CD14-positive monocyte (primary cell): ENCODE measurements around the gene ACP3. TPM values are rescaled to one million over a fixed set of nuclear protein-coding genes. Genes with fewer than 3 reads are reported as not detected.

ENCODE experiments used
- DNase-seq, 3 donors: peaks; one replicate each; pipeline ENCODE4 v3.0.0-alpha.2; 2011 to 2022
- H2AFZ ChIP-seq: 2 replicates; pipeline ENCODE4 v1.6.0; 2012; ENCODE audit warnings: mild to moderate bottlenecking, low read depth, low read length, inconsistent platforms; ENCODE audit not compliant: insufficient read depth, poor library complexity, severe bottlenecking
- H3K27ac ChIP-seq, 2 donors: 1 replicate in 1 of 2; 2 replicates in 1 of 2; pipeline ENCODE4 v1.5.1; 2012 to 2013; ENCODE audit warnings: low read length in 2 of 2, control low read depth in 1 of 2, inconsistent platforms in 1 of 2, low read depth in 1 of 2, mild to moderate bottlenecking in 1 of 2
- H3K27me3 ChIP-seq, 2 donors: one replicate each; pipeline versions ENCODE4 v1.6.0 to v1.6.1; 2011 to 2013; ENCODE audit warnings: low read length in 2 of 2; ENCODE audit not compliant: control insufficient read depth in 2 of 2, insufficient read depth in 2 of 2
- H3K36me3 ChIP-seq, 2 donors: replicated peaks in 1 of 2; 1 replicate in 1 of 2; 2 replicates in 1 of 2; pipeline versions ENCODE4 v1.5.1 to v1.6.1; 2012 to 2013; ENCODE audit warnings: low read length in 2 of 2, control low read depth in 1 of 2, inconsistent platforms in 1 of 2, mild to moderate bottlenecking in 1 of 2; ENCODE audit not compliant: insufficient read depth in 2 of 2, control insufficient read depth in 1 of 2
- H3K4me1 ChIP-seq, 2 donors: 1 replicate in 1 of 2; 2 replicates in 1 of 2; pipeline versions ENCODE4 v1.5.1 to v1.6.1; 2012 to 2013; ENCODE audit warnings: low read length in 2 of 2, control low read depth in 1 of 2, inconsistent platforms in 1 of 2, mild to moderate bottlenecking in 1 of 2, moderate library complexity in 1 of 2; ENCODE audit not compliant: insufficient read depth in 2 of 2, control insufficient read depth in 1 of 2
- H3K4me2 ChIP-seq: replicated peaks from 2 replicates; pipeline ENCODE3; 2012; ENCODE audit warnings: low read length, moderate library complexity, mild to moderate bottlenecking; ENCODE audit not compliant: poor library complexity, severe bottlenecking; ENCODE audit errors: extremely low read depth
- H3K4me3 ChIP-seq, 3 experiments: fragments of 200-600 bp in 1 of 3; sonication (generic) in 1 of 3; replicated peaks in 1 of 3; 1 replicate in 2 of 3; 2 replicates in 1 of 3; pipeline ENCODE4 v1.5.1; 2011 to 2013; ENCODE audit warnings: low read length in 3 of 3, mild to moderate bottlenecking in 3 of 3, control low read depth in 2 of 3, low read depth in 2 of 3, inconsistent platforms in 1 of 3, moderate library complexity in 1 of 3
- H3K79me2 ChIP-seq: 2 replicates; pipeline ENCODE4 v1.6.0; 2012; ENCODE audit warnings: mild to moderate bottlenecking, control low read depth, inconsistent platforms, low read length, moderate library complexity; ENCODE audit not compliant: insufficient read depth
- H3K9ac ChIP-seq: 2 replicates; pipeline ENCODE4 v1.6.0; 2017; ENCODE audit warnings: low read length, mild to moderate bottlenecking; ENCODE audit not compliant: insufficient read depth, poor library complexity, severe bottlenecking
- H3K9me3 ChIP-seq, 2 donors: replicated peaks in 1 of 2; 1 replicate in 1 of 2; 2 replicates in 1 of 2; pipeline versions ENCODE4 v1.5.1 to v1.6.1; 2012 to 2013; ENCODE audit warnings: low read length in 2 of 2, control low read depth in 1 of 2; ENCODE audit not compliant: control insufficient read depth in 1 of 2, insufficient read depth in 1 of 2
- H4K20me1 ChIP-seq: 2 replicates; pipeline ENCODE4 v1.6.0; 2012; ENCODE audit warnings: mild to moderate bottlenecking, low read length, control low read depth, moderate library complexity; ENCODE audit not compliant: insufficient read depth
- H3K27ac Mint-ChIP-seq, 7 donors: one replicate each; pipeline ENCODE4 v1.8.0; 2020; ENCODE audit warnings: mild to moderate bottlenecking in 7 of 7, mixed read lengths in 7 of 7, moderate library complexity in 6 of 7, inconsistent platforms in 2 of 7
- H3K27me3 Mint-ChIP-seq, 3 donors: one replicate each; pipeline ENCODE4 v1.8.0; 2021 to 2022; ENCODE audit warnings: low read depth in 3 of 3, mild to moderate bottlenecking in 3 of 3, mixed read lengths in 3 of 3, moderate library complexity in 3 of 3, inconsistent platforms in 1 of 3
- H3K36me3 Mint-ChIP-seq, 2 donors: one replicate each; pipeline ENCODE4 v1.8.0; 2020; ENCODE audit warnings: mixed read lengths in 2 of 2, inconsistent platforms in 1 of 2, mild to moderate bottlenecking in 1 of 2
- H3K4me1 Mint-ChIP-seq: one replicate; pipeline ENCODE4 v1.8.0; 2020; ENCODE audit warnings: mild to moderate bottlenecking, mixed read lengths
- H3K4me3 Mint-ChIP-seq, 2 donors: one replicate each; pipeline ENCODE4 v1.8.0; 2020; ENCODE audit warnings: mild to moderate bottlenecking in 2 of 2, mixed read lengths in 2 of 2, moderate library complexity in 1 of 2
- H3K9me3 Mint-ChIP-seq, 7 donors: one replicate each; pipeline ENCODE4 v1.8.0; 2020 to 2022; ENCODE audit warnings: mixed read lengths in 7 of 7, mild to moderate bottlenecking in 6 of 7, moderate library complexity in 6 of 7, inconsistent platforms in 2 of 7
- CTCF ChIP-seq: fragments of 200-600 bp; IDR thresholded peaks from one replicate; pipeline ENCODE4 v1.8.0; 2022; ENCODE audit warnings: antibody characterized with exemption, mild to moderate bottlenecking
- WGBS: methylation state at CpG from one replicate; pipeline ENCODE4 v1.1.5; 2013; ENCODE audit warnings: missing lambda C conversion rate; ENCODE audit not compliant: insufficient coverage; 5-methylcytosine and 5-hydroxymethylcytosine counted together
- intact Hi-C, 2 donors: fragments of 100-400 bp; cut with micrococcal nuclease; formaldehyde crosslinking; loops; one replicate each; pipeline versions ENCODE4 v1.15.0 to v1.15.1; 2023
- polyA plus RNA-seq, 3 donors: library from polyadenylated mRNA; depleted of rRNA in 1 of 3; unstranded in 2 of 3; stranded (reverse) in 1 of 3; fragments of 300-500 nt in 2 of 3; fragments of >200 nt in 1 of 3; fragmentation: Illumina TruSeq in 2 of 3; gene quantifications; 1 replicate in 2 of 3; 2 replicates in 1 of 3; pipeline ENCODE4 v1.2.3, GENCODE V29; 2012 to 2021

The ACP3 gene
- polyA plus RNA-seq, 3 donors: 33.9 to 55.6 (median 44.0) TPM

GRCh38 chr3:132351222-132351806 is 34.1 kb downstream of the ACP3 start:
- peak overlapping the region in 2 of 7 donors; percentile 1 to 58 for H3K27ac Mint-ChIP-seq
- Histone ChIP-seq H3K9ac (no peak overlapping the region), H3K36me3 (peaks cover 88 to 99% of the 10 kb centered on the region in 2 donors), H4K20me1 (peaks cover 19% of the 10 kb centered on the region), H3K27ac (peak overlapping the region in 1 of 2 donors; percentile 11), H2AFZ (no peak overlapping the region), H3K79me2 (no peaks in the 10 kb centered on the region), H3K4me2 (no peak overlapping the region), H3K4me3 (no peak overlapping the region), H3K27me3 (no peaks in the 10 kb centered on the region), H3K9me3 (no peaks in the 10 kb centered on the region), H3K4me1 (no peaks in the 10 kb centered on the region)
- no peak for DNase-seq
- H3K4me1 Mint-ChIP-seq: peaks cover 2% of the 10 kb centered on the region
- no peak overlapping the region for H3K4me3 Mint-ChIP-seq
- H3K36me3 Mint-ChIP-seq: peaks cover 75 to 85% of the 10 kb centered on the region in 2 donors
- H3K27me3 Mint-ChIP-seq: no peaks in the 10 kb centered on the region
- intact Hi-C loops: loop anchor here in 1 of 2 donors (10.0 kb wide), 1 partner anchor 153 kb away; no protein-coding TSS in a partner anchor
- 100% methylated on average over 1 of the region's 5 CpGs for WGBS
- no peaks in the 10 kb centered on the region for H3K9me3 Mint-ChIP-seq
- TF ChIP-seq CTCF: no peak

GRCh38 chr3:132352556-132353143 is 35.4 kb downstream of the ACP3 start:
- Histone ChIP-seq H3K4me3 (no peak overlapping the region), H3K79me2 (no peaks in the 10 kb centered on the region), H2AFZ (no peak overlapping the region), H3K9me3 (no peaks in the 10 kb centered on the region), H4K20me1 (peaks cover 19% of the 10 kb centered on the region), H3K9ac (no peak overlapping the region), H3K4me1 (no peaks in the 10 kb centered on the region), H3K36me3 (peaks cover 88 to 99% of the 10 kb centered on the region in 2 donors), H3K27ac (no peak overlapping the region), H3K4me2 (no peak overlapping the region), H3K27me3 (no peaks in the 10 kb centered on the region)
- Mint-ChIP-seq H3K27me3 (no peaks in the 10 kb centered on the region), H3K36me3 (peaks cover 74 to 85% of the 10 kb centered on the region in 2 donors), H3K4me1 (peaks cover 2% of the 10 kb centered on the region), H3K27ac (no peak overlapping the region), H3K9me3 (no peaks in the 10 kb centered on the region), H3K4me3 (no peak overlapping the region)
- 20% methylated on average over 1 of the region's 6 CpGs for WGBS
- intact Hi-C loops: loop anchor here in 1 of 2 donors (10.0 kb wide), 1 partner anchor 152 kb away; no protein-coding TSS in a partner anchor
- TF ChIP-seq CTCF: peak; percentile 86
- peak; percentile 34 to 68 (median 58) for DNase-seq
